ENCODE data around the gene BARD1. TPM values are rescaled to one million over a fixed set of nuclear protein-coding genes. Genes with fewer than 3 reads are reported as not detected.

Gene BARD1
- total RNA-seq, 1 experiment from 2014 or later = 43.2 TPM

DNA sequence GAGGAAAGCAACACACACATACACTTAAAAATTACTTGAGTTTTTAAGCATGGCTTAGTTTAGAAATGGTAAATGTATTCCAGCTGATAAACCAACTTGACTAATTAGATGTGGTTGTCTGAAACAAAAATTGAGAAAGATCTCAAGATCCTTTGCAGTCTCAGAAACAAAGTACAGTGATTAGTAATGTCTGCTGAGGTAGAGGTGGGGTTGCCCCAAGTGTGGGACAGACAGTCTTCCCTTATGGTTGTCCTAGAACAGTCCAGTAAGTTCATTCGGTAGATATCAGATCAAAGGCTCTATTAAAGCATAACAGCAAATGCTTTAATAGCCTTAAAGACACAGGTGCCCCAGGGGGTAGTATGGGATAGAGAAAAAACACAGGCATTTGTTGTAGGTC is 94.5 kb downstream of the BARD1 start:
- Mint-ChIP-seq H3K36me3 (ENCODE audit: insufficient read depth, unreplicated experiment) (peaks cover 9% of the 10 kb centered on the region), H3K27ac (ENCODE audit: unreplicated experiment) (no peak overlapping the region), H3K4me3 (ENCODE audit: low read depth, unreplicated experiment) (no peak overlapping the region), H3K27me3 (ENCODE audit: unreplicated experiment) (no peaks in the 10 kb centered on the region), H3K9me3 (ENCODE audit: low read depth, unreplicated experiment) (no peaks in the 10 kb centered on the region), H3K4me1 (ENCODE audit: low read depth, unreplicated experiment) (no peaks in the 10 kb centered on the region)
- no TSS peak for BruUV-seq (replicated peaks)
- intact Hi-C loops (cut with micrococcal nuclease; ENCODE audit: unreplicated experiment) = no loop called here
- TF ChIP-seq, protein P1, sequence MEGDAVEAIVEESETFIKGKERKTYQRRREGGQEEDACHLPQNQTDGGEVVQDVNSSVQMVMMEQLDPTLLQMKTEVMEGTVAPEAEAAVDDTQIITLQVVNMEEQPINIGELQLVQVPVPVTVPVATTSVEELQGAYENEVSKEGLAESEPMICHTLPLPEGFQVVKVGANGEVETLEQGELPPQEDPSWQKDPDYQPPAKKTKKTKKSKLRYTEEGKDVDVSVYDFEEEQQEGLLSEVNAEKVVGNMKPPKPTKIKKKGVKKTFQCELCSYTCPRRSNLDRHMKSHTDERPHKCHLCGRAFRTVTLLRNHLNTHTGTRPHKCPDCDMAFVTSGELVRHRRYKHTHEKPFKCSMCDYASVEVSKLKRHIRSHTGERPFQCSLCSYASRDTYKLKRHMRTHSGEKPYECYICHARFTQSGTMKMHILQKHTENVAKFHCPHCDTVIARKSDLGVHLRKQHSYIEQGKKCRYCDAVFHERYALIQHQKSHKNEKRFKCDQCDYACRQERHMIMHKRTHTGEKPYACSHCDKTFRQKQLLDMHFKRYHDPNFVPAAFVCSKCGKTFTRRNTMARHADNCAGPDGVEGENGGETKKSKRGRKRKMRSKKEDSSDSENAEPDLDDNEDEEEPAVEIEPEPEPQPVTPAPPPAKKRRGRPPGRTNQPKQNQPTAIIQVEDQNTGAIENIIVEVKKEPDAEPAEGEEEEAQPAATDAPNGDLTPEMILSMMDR (IDR thresholded peaks at IDR 0.05; ENCODE audit: unreplicated experiment) = no peak
- no peak for DNase-seq
- CTCF ChIA-PET = no interaction called here

DNA sequence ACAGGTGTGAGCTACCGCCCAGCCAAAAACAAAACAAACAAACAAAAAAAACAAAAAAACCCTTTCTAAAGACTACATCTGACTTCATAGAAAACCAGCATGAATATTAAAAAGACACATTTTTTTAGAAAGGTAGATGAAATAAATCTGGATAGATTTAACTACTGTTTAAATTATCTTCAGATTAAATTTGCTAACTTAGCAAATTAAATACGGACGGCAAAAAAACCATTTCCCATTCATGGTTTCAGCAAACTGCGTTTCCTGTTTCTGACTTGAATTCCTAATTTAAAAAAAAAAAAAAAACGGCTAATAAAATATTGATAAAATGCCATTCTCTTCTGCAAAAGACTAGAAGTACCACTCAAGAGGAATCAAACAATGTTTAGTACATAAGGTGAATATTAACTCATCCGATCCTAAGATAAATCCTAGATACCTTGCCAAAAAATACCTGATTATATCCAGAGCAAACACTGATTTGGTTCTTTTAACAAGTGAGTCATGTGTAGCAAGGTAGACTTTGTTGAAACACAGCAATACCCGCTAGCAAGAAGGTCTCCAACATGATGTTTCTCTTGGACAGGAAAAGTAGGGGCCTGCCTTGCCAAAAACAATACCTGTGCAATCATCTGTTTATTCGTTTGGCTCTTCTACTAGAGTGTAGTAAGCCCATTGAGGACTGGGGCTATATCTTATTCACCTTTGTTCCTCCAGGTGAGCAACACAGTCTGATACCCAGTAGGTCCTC is 96.2 kb downstream of the BARD1 start:
- Mint-ChIP-seq H3K4me1 (ENCODE audit: low read depth, unreplicated experiment) (no peaks in the 10 kb centered on the region), H3K27ac (ENCODE audit: unreplicated experiment) (no peak overlapping the region), H3K9me3 (ENCODE audit: low read depth, unreplicated experiment) (no peaks in the 10 kb centered on the region), H3K36me3 (ENCODE audit: insufficient read depth, unreplicated experiment) (peaks cover 9% of the 10 kb centered on the region), H3K4me3 (ENCODE audit: low read depth, unreplicated experiment) (no peak overlapping the region), H3K27me3 (ENCODE audit: unreplicated experiment) (no peaks in the 10 kb centered on the region)
- no TSS peak for BruUV-seq (replicated peaks)
- DNase-seq = no peak
- CTCF ChIA-PET = no interaction called here
- intact Hi-C loops (cut with micrococcal nuclease; ENCODE audit: unreplicated experiment) = no loop called here
- TF ChIP-seq, protein P1 (IDR thresholded peaks at IDR 0.05; ENCODE audit: unreplicated experiment) = no peak

DNA sequence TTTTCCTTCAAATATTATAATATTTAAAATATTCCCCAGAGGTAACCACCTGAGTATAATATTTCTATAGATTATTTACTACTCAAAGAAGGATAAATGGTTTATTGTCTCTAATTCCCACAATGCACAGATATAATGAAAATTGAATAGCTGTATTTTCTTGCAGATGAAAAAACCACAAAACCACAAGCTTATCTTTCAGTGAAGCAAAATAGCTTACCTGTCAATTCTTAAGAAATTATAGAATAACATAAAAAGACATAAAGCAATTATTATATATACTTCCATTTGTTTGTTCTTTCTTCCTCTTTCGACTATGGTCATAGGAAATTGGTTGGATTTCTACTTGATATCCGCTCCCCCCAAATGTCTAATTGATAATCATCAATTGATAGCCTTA is 98.8 kb downstream of the BARD1 start:
- no peak overlapping the region for H3K4me3 Mint-ChIP-seq (ENCODE audit: low read depth, unreplicated experiment)
- no peaks in the 10 kb centered on the region for H3K9me3 Mint-ChIP-seq (ENCODE audit: low read depth, unreplicated experiment)
- no peak overlapping the region for H3K27ac Mint-ChIP-seq (ENCODE audit: unreplicated experiment)
- intact Hi-C loops (cut with micrococcal nuclease; ENCODE audit: unreplicated experiment) = no loop called here
- no peak for DNase-seq
- TF ChIP-seq, protein P1 (IDR thresholded peaks at IDR 0.05; ENCODE audit: unreplicated experiment) = no peak
- H3K36me3 Mint-ChIP-seq (ENCODE audit: insufficient read depth, unreplicated experiment) = no peaks in the 10 kb centered on the region
- CTCF ChIA-PET = no interaction called here
- no peaks in the 10 kb centered on the region for H3K27me3 Mint-ChIP-seq (ENCODE audit: unreplicated experiment)
- no TSS peak for BruUV-seq (replicated peaks)
- H3K4me1 Mint-ChIP-seq (ENCODE audit: low read depth, unreplicated experiment) = no peaks in the 10 kb centered on the region

DNA sequence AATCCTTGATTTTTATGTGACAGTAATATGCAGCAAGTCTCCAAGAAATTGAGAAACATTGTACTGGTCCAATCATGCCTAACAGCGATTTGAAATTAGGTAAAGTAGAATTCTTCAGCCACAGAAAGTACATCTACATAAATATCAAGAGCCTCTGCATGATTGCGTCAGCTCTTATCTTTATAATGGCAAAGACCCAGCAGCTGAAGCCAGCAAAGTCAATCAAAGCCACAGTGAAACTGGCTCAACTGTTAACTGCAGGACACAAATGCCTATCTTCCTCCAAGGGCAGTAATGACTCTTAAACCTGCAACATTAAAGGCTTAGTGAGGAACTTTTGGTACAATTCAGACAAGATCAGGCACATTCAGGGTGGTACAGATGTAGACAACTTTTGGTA is 102.5 kb downstream of the BARD1 start:
- DNase-seq = no peak
- Mint-ChIP-seq H3K9me3 (ENCODE audit: low read depth, unreplicated experiment) (no peaks in the 10 kb centered on the region), H3K36me3 (ENCODE audit: insufficient read depth, unreplicated experiment) (no peaks in the 10 kb centered on the region), H3K4me3 (ENCODE audit: low read depth, unreplicated experiment) (no peak overlapping the region), H3K27ac (ENCODE audit: unreplicated experiment) (no peak overlapping the region), H3K4me1 (ENCODE audit: low read depth, unreplicated experiment) (no peaks in the 10 kb centered on the region), H3K27me3 (ENCODE audit: unreplicated experiment) (no peaks in the 10 kb centered on the region)
- CTCF ChIA-PET = no interaction called here
- no TSS peak for BruUV-seq (replicated peaks)
- intact Hi-C loops (cut with micrococcal nuclease; ENCODE audit: unreplicated experiment) = no loop called here
- TF ChIP-seq, protein P1 (IDR thresholded peaks at IDR 0.05; ENCODE audit: unreplicated experiment) = no peak

Measured in Calu3 (cell line).